Heart right ventricle (tissue), 16 donors: Measurements from ENCODE around the gene DMRT3. TPM values are rescaled to one million over a fixed set of nuclear protein-coding genes. Genes with fewer than 3 reads are reported as not detected.

Source experiments
- ATAC-seq, 8 donors: fragments of 200-7000 bp; cut with Tn5 transposase; one replicate each; pipeline ENCODE4 v1.9.1; 2020; ENCODE audit warnings: mild to moderate bottlenecking in 8 of 8, moderate library complexity in 8 of 8, moderate number of reproducible peaks in 1 of 8
- DNase-seq, 2 donors: peaks; one replicate each; pipeline ENCODE4 v3.0.0-alpha.2; 2020
- H3K27ac ChIP-seq, 10 donors: fragments of 200-600 bp; sonication (generic) in 2 of 10; one replicate each; pipeline versions ENCODE4 v1.5.0 to v1.8.0; 2020 to 2022; ENCODE audit warnings: mild to moderate bottlenecking in 3 of 10
- H3K27me3 ChIP-seq, 7 donors: fragments of 200-600 bp; one replicate each; pipeline ENCODE4 v1.8.0; 2021 to 2022; ENCODE audit warnings: mild to moderate bottlenecking in 2 of 7
- H3K36me3 ChIP-seq, 9 donors: fragments of 200-600 bp; sonication (generic) in 1 of 9; one replicate each; pipeline versions ENCODE4 v1.5.0 to v1.8.0; 2020 to 2022; ENCODE audit warnings: mild to moderate bottlenecking in 2 of 9
- H3K4me1 ChIP-seq, 9 donors: fragments of 200-600 bp; sonication (generic) in 1 of 9; one replicate each; pipeline versions ENCODE4 v1.5.0 to v1.8.0; 2020 to 2022; ENCODE audit warnings: mild to moderate bottlenecking in 4 of 9
- H3K4me3 ChIP-seq, 10 donors: fragments of 200-600 bp; sonication (generic) in 2 of 10; one replicate each; pipeline versions ENCODE4 v1.5.0 to v1.8.0; 2020 to 2022; ENCODE audit warnings: mild to moderate bottlenecking in 7 of 10, moderate library complexity in 2 of 10
- H3K9me3 ChIP-seq, 11 donors: fragments of 200-600 bp in 10 of 11; sonication (generic) in 2 of 11; one replicate each; pipeline versions ENCODE4 v1.5.0 to v1.8.0; 2013 to 2022; ENCODE audit warnings: mild to moderate bottlenecking in 2 of 11, control low read depth in 1 of 11, moderate library complexity in 1 of 11
- whole genome bisulfite sequencing, 2 donors: extraction: QIAGEN DNeasy Blood & Tissue Kit; methylation state at CpG; one replicate each; pipeline ENCODE4 v1.1.7; 2013; ENCODE audit warnings: inconsistent platforms in 1 of 2; 5-methylcytosine and 5-hydroxymethylcytosine counted together
- intact Hi-C, 10 donors: fragments of 100-400 bp; cut with DNase I; formaldehyde crosslinking; loops; one replicate each; pipeline versions ENCODE4 v1.11.1 to v1.14.2; 2022
- polyA plus RNA-seq, 2 donors: library from polyadenylated mRNA; stranded (reverse); fragments of 200-250 nt; gene quantifications; one replicate each; pipeline ENCODE4 v1.2.3, GENCODE V29; 2013
- total RNA-seq, 10 donors: library from RNA; stranded (reverse); fragmentation: NEBNext Ultra II Directional in 3 of 10; extraction: Animal tissue kit (Norgen Biotek cat#: 25700) in 3 of 10; gene quantifications; one replicate each; pipeline versions ENCODE4 v1.2.1 to v1.2.4, GENCODE V29; 2021 to 2023
- TF ChIP-seq, protein P1 (sequence below), 9 donors: fragments of 200-600 bp; sonication (generic) in 2 of 9; IDR thresholded peaks; one replicate each; pipeline versions ENCODE4 v1.5.0 to v1.8.0; 2021 to 2022; ENCODE audit warnings: antibody characterized with exemption in 9 of 9, mild to moderate bottlenecking in 5 of 9, moderate library complexity in 1 of 9
- donor health status: Arrhythmogenic right ventricular cardiomyopathy.
- donor health status: ischemic (EF 13 %, LVEDD 7.1; RV severe dilation, severe dysfunction).
- donor health status: healthy with polysubstance abuse.
- donor health status: DM: no; HTN: yes; CAD: no.
- donor health status: DM: no; HTN: no; CAD: no.
- donor health status: ischemic (EF 25% LVEDD 6.9; RV normal size, moderate dysfunction).
- donor health status: ischemic (EF 25% LVEDD 5.7; RV mildly dilated, moderate dysfunction).
- donor health status: healthy.
- donor health status: DM: yes; HTN: yes; CAD: no.
- donor health status: Ischemic cardiomyopathy.
- donor health status: ischemic (EF 35%, LVEDD 5.7; RV mildly dilated, moderate dysfunction).
- donor health status: nonischemic (EF 11% LVEDD 7.7; RV severe dilation, severe dysfunction).
- donor health status: DM: yes; HTN: yes; CAD: no.
- donor health status: PGD.
- donor health status: ischemic (EF 29% LVEDD 5.4; RV normal size, mild dysfunction).
- donor health status: nonischemic (EF 23%, LVEDD 6.1; RV moderate dilation, normal function).

The DMRT3 gene
- total and polyA plus RNA-seq, 12 donors: not detected

DNA sequence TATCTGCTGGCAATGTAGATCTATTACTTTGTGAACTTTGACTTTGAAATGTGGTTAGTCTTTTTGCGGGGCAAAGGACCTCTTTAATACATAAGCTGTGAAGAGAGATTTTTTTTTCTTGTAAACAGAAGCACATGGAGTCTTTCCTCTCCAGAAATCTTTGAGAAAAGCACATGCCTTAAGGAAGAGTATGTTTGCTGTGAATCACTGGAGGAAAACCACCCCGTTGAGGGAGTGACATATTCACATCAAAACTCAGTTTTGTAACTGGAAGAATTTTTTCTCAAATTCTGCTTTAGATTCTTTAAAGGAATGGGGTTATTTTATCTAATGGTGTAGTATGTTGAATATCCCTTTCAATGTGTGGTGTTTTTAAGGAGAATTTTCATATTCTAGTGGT, 3.5 kb downstream of the DMRT3 start:
- H3K4me1 ChIP-seq: peaks cover 0 to 14% (median 10%) of the 10 kb centered on the region in 9 donors
- no peaks in the 10 kb centered on the region for H3K36me3 ChIP-seq
- TF ChIP-seq, protein P1, sequence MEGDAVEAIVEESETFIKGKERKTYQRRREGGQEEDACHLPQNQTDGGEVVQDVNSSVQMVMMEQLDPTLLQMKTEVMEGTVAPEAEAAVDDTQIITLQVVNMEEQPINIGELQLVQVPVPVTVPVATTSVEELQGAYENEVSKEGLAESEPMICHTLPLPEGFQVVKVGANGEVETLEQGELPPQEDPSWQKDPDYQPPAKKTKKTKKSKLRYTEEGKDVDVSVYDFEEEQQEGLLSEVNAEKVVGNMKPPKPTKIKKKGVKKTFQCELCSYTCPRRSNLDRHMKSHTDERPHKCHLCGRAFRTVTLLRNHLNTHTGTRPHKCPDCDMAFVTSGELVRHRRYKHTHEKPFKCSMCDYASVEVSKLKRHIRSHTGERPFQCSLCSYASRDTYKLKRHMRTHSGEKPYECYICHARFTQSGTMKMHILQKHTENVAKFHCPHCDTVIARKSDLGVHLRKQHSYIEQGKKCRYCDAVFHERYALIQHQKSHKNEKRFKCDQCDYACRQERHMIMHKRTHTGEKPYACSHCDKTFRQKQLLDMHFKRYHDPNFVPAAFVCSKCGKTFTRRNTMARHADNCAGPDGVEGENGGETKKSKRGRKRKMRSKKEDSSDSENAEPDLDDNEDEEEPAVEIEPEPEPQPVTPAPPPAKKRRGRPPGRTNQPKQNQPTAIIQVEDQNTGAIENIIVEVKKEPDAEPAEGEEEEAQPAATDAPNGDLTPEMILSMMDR (IDR thresholded peaks at IDR 0.05): no peak
- H3K4me3 ChIP-seq: no peak overlapping the region
- no peak for DNase-seq
- H3K9me3 ChIP-seq: no peaks in the 10 kb centered on the region
- no peak for ATAC-seq
- peaks cover 33 to 100% (median 99%) of the 10 kb centered on the region in 7 donors for H3K27me3 ChIP-seq
- H3K27ac ChIP-seq: no peak overlapping the region
- intact Hi-C loops: loop anchor here in 1 of 10 donors (10.0 kb wide), 1 partner anchor 65 kb away; no protein-coding TSS in a partner anchor
- 10 to 19% methylated on average over 2 of the region's 2 CpGs for WGBS, 2 donors

DNA sequence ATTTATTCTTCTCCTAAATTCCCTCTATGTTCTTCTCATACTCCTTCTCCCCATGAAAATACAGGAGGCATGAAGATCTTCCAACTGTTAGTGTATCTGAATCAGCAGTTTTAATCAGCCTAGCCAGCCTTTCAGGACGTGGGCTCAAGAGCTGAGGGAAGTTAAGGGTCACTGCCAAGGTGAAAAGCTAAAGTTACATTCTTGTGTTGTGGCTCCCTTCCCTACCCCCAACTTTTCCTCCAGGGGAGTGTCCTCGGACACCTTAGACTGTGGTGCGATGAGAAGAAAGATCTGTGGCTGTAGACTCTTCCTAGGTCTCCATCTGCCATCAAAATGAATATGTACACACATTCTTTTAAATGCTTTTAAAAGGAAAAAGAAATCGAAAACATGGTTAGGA, 4.2 kb downstream of the DMRT3 start:
- ATAC-seq: no peak
- Histone ChIP-seq H3K4me1 (peaks cover 0 to 13% (median 10%) of the 10 kb centered on the region in 9 donors), H3K27me3 (peaks cover 28 to 100% (median 99%) of the 10 kb centered on the region in 7 donors), H3K36me3 (no peaks in the 10 kb centered on the region), H3K4me3 (no peak overlapping the region), H3K27ac (no peak overlapping the region), H3K9me3 (no peaks in the 10 kb centered on the region)
- 6% methylated on average over 4 of the region's 4 CpGs for WGBS, 2 donors
- intact Hi-C loops: no loop called here
- no peak for DNase-seq
- TF ChIP-seq, protein P1 (IDR thresholded peaks at IDR 0.05): no peak

DNA sequence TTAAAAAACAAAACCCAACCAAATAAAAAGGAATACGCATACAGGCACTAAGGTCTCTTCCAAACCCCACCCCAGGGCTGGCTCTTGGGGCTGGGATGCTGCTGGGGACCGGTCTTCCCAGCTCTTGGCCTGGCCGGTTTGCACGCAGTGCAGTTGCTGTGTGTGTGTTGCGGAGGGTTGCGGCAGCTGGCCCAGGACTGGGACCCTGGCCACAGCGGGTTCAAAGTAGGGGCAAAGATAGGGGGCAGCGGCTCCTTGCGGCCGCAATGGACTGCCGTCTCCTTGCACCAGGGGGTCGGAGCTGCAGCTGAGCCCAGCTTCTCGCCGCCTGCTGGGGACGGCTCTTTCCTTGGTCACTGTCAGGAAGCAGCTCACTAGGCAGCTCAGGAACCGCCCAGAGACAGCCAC, 5.0 kb downstream of the DMRT3 start:
- ATAC-seq (no peak), DNase-seq (no peak)
- H3K4me3 ChIP-seq: no peak overlapping the region
- no peaks in the 10 kb centered on the region for H3K36me3 ChIP-seq
- H3K4me1 ChIP-seq: peaks cover 0 to 6% (median 5%) of the 10 kb centered on the region in 9 donors
- no peaks in the 10 kb centered on the region for H3K9me3 ChIP-seq
- intact Hi-C loops: no loop called here
- TF ChIP-seq, protein P1 (IDR thresholded peaks at IDR 0.05): no peak
- no peak overlapping the region for H3K27ac ChIP-seq
- peaks cover 20 to 100% (median 99%) of the 10 kb centered on the region in 7 donors for H3K27me3 ChIP-seq
- 3 to 8% methylated on average over 16 of the region's 16 CpGs for WGBS, 2 donors

DNA sequence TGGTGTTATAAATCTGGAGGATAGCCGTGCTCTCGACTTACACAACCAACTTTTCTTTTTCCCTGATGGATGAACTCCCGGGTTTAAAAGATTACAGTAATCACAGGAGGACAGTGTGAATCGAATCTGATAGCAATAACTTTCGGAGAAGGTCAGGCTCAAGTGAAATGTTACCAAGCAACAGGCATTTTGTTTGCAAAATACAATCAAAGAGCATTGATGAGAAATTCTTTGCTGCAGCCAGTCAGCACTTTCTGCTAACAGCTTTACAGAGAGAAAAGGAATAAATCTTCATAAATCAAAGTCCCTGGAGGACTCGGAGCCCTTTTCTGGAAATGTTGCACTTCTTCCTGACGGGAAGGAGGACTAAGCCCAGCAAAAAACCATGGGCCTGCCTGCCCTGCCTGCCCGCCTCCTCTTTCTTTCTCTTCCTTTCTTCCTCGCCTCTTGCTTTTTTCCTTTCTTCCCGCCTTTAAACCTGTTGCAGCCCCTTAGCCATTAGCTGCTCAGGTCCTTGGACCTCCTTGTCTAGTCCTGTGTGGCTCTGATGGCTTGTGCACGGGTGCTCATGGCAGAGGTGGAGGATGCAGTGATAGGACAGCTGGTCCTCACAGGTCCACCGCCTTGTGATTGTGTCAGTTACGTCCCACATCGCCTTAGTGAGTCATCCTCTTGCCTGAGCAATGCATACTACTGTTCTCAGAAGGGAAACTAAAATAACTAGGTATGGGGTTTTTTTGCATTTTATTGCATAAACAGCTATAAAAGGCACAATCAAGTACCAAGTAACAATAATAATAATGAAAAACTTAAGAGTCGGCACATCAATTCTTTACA, 6.2 kb downstream of the DMRT3 start:
- no peak for ATAC-seq
- H3K27ac ChIP-seq: no peak overlapping the region
- no peaks in the 10 kb centered on the region for H3K4me1 ChIP-seq
- H3K4me3 ChIP-seq: no peak overlapping the region
- intact Hi-C loops: no loop called here
- no peak for DNase-seq
- H3K9me3 ChIP-seq: no peaks in the 10 kb centered on the region
- TF ChIP-seq, protein P1 (IDR thresholded peaks at IDR 0.05): no peak
- 50 to 53% methylated on average over 15 of the region's 15 CpGs for WGBS, 2 donors
- no peaks in the 10 kb centered on the region for H3K36me3 ChIP-seq
- peaks cover 11 to 100% (median 98%) of the 10 kb centered on the region in 7 donors for H3K27me3 ChIP-seq
